Esophagus (tissue), 2 donors: Measurements from ENCODE around the gene INO80E. TPM values are rescaled to one million over a fixed set of nuclear protein-coding genes. Genes with fewer than 3 reads are reported as not detected.

ENCODE experiments used
- H3K27ac ChIP-seq, 2 donors: one replicate each; pipeline ENCODE4 v1.5.1; 2013; ENCODE audit warnings: low read depth in 2 of 2, mild to moderate bottlenecking in 2 of 2, inconsistent platforms in 1 of 2, low read length in 1 of 2, moderate library complexity in 1 of 2
- H3K27me3 ChIP-seq, 2 donors: one replicate each; pipeline ENCODE4 v1.6.1; 2013; ENCODE audit warnings: low read length in 2 of 2, control low read depth in 1 of 2, mild to moderate bottlenecking in 1 of 2; ENCODE audit not compliant: insufficient read depth in 2 of 2, control insufficient read depth in 1 of 2
- H3K36me3 ChIP-seq, 2 donors: one replicate each; pipeline ENCODE4 v1.6.1; 2013; ENCODE audit warnings: low read length in 1 of 2; ENCODE audit not compliant: control insufficient read depth in 2 of 2, insufficient read depth in 2 of 2
- H3K4me1 ChIP-seq, 2 donors: one replicate each; pipeline ENCODE4 v1.6.1; 2013; ENCODE audit warnings: low read length in 1 of 2; ENCODE audit not compliant: control insufficient read depth in 2 of 2, insufficient read depth in 2 of 2
- H3K4me3 ChIP-seq, 2 donors: one replicate each; pipeline ENCODE4 v1.5.1; 2013; ENCODE audit warnings: low read length in 2 of 2, mild to moderate bottlenecking in 2 of 2, low read depth in 1 of 2, moderate library complexity in 1 of 2
- H3K9me3 ChIP-seq, 2 donors: one replicate each; pipeline ENCODE4 v1.6.1; 2013; ENCODE audit warnings: mild to moderate bottlenecking in 2 of 2, low read depth in 1 of 2, low read length in 1 of 2, moderate library complexity in 1 of 2; ENCODE audit not compliant: control insufficient read depth in 2 of 2, insufficient read depth in 1 of 2
- WGBS, 2 donors: extraction: QIAGEN DNeasy Blood & Tissue Kit; methylation state at CpG; one replicate each; pipeline ENCODE4 v1.1.7; 2013; 5-methylcytosine and 5-hydroxymethylcytosine counted together
- polyA plus RNA-seq, 2 donors: library from polyadenylated mRNA; stranded (reverse); fragments of 200-250 nt; gene quantifications; one replicate each; pipeline ENCODE4 v1.2.3, GENCODE V29; 2013
- donor health status: healthy with polysubstance abuse.
- donor health status: Bipolar disorder and iron deficiency.

Gene INO80E
- polyA plus RNA-seq, 2 donors: 46.4 to 82.1 TPM

- Histone ChIP-seq H3K4me1 (peaks cover 2 to 8% of the 10 kb centered on the region in 2 donors), H3K27me3 (no peaks in the 10 kb centered on the region), H3K36me3 (peaks cover 18 to 47% of the 10 kb centered on the region in 2 donors), H3K27ac (no peak overlapping the region), H3K4me3 (no peak overlapping the region), H3K9me3 (no peaks in the 10 kb centered on the region)
- whole genome bisulfite sequencing, 2 donors: 92 to 93% methylated on average over 20 to 35 of the region's 35 CpGs
Measured at GRCh38 chr16:29990883-29991570, 5.0 kb upstream of the INO80E start.

GRCh38 chr16:29991571-29991904 lies 4.5 kb upstream of the INO80E start:
- peaks cover 14 to 42% of the 10 kb centered on the region in 2 donors for H3K36me3 ChIP-seq
- H3K27ac ChIP-seq: no peak overlapping the region

GRCh38 chr16:29992344-29992967 lies 3.6 kb upstream of the INO80E start:
- Histone ChIP-seq H3K9me3 (no peaks in the 10 kb centered on the region), H3K27ac (no peak overlapping the region), H3K4me3 (no peak overlapping the region), H3K36me3 (peaks cover 12 to 37% of the 10 kb centered on the region in 2 donors), H3K27me3 (no peaks in the 10 kb centered on the region), H3K4me1 (peaks cover 8% of the 10 kb centered on the region in 2 donors)
- WGBS, 2 donors: 55 to 66% methylated on average over 7 of the region's 7 CpGs

More at GRCh38 chr16:29991571-29991904, 4.5 kb upstream of the INO80E start:
- Histone ChIP-seq H3K4me1 (peaks cover 4 to 8% of the 10 kb centered on the region in 2 donors), H3K9me3 (no peaks in the 10 kb centered on the region), H3K27me3 (no peaks in the 10 kb centered on the region), H3K4me3 (no peak overlapping the region)
- WGBS, 2 donors: 80 to 82% methylated on average over 5 of the region's 5 CpGs

GRCh38 chr16:29993191-29993902 lies 2.7 kb upstream of the INO80E start:
- Histone ChIP-seq H3K4me3 (no peak overlapping the region), H3K36me3 (peaks cover 12 to 32% of the 10 kb centered on the region in 2 donors), H3K27ac (no peak overlapping the region), H3K9me3 (no peaks in the 10 kb centered on the region), H3K27me3 (no peaks in the 10 kb centered on the region), H3K4me1 (peaks cover 8% of the 10 kb centered on the region in 2 donors)
- WGBS, 2 donors: 88 to 93% methylated on average over 23 to 25 of the region's 25 CpGs

- peaks cover 12 to 27% of the 10 kb centered on the region in 2 donors for H3K36me3 ChIP-seq
- peaks cover 8% of the 10 kb centered on the region in 2 donors for H3K4me1 ChIP-seq
- no peaks in the 10 kb centered on the region for H3K27me3 ChIP-seq
- H3K4me3 ChIP-seq: no peak overlapping the region
- H3K9me3 ChIP-seq: no peaks in the 10 kb centered on the region
- H3K27ac ChIP-seq: peak overlapping the region; percentile 93 to 98
- 82 to 92% methylated on average over 9 of the region's 9 CpGs for WGBS, 2 donors
Measured at GRCh38 chr16:29993903-29994599, 2.0 kb upstream of the INO80E start.

GRCh38 chr16:29994600-29995323 lies 1.3 kb upstream of the INO80E start:
- Histone ChIP-seq H3K27ac (peak overlapping the region; percentile 93 to 98), H3K9me3 (no peaks in the 10 kb centered on the region), H3K36me3 (peaks cover 12 to 23% of the 10 kb centered on the region in 2 donors), H3K27me3 (no peaks in the 10 kb centered on the region), H3K4me3 (peak overlapping the region; percentile 68 to 77), H3K4me1 (peaks cover 8% of the 10 kb centered on the region in 2 donors)
- 6 to 8% methylated on average over 24 of the region's 24 CpGs for WGBS, 2 donors

- Histone ChIP-seq H3K4me1 (peaks cover 8% of the 10 kb centered on the region in 2 donors), H3K4me3 (peak within 1 kb of the TSS; percentile 68 to 77), H3K9me3 (no peaks in the 10 kb centered on the region), H3K36me3 (peaks cover 12 to 25% of the 10 kb centered on the region in 2 donors), H3K27ac (peak within 1 kb of the TSS; percentile 93 to 98), H3K27me3 (no peaks in the 10 kb centered on the region)
- WGBS, 2 donors: 0 to 1% methylated on average over 53 of the region's 53 CpGs
Measured at GRCh38 chr16:29995324-29995910, 624 bp upstream of the INO80E start, which contains the start of gene HIRIP3. Gene HIRIP3, minus strand, starts transcription at chr16:29995617. Its CDS starts 12 bp downstream, at chr16:29995605.

- Histone ChIP-seq H3K36me3 (peaks cover 12 to 24% of the 10 kb centered on the region in 2 donors), H3K27me3 (no peaks in the 10 kb centered on the region), H3K9me3 (no peaks in the 10 kb centered on the region), H3K4me1 (peaks cover 8% of the 10 kb centered on the region in 2 donors), H3K4me3 (peak overlapping the region; percentile 68 to 77), H3K27ac (peak overlapping the region in 1 of 2 donors; percentile 78)
- 16 to 20% methylated on average over 9 of the region's 9 CpGs for WGBS, 2 donors
Measured at GRCh38 chr16:29996766-29997250, 767 bp downstream of the INO80E start.
